GM19328 (cell line): ENCODE measurements around the gene STUM.

ENCODE experiments used
- ATAC-seq: cut with Tn5 transposase; IDR thresholded peaks from one replicate; pipeline ENCODE4 v1.9.1; 2021; ENCODE audit warnings: mild to moderate bottlenecking, moderate library complexity; ENCODE audit not compliant: unreplicated experiment

Gene STUM

GRCh38 chr1:226558036-226558650 lies 9.6 kb downstream of the STUM start:
- no peak for ATAC-seq

GRCh38 chr1:226560243-226560642 lies 11.7 kb downstream of the STUM start:
- no peak for ATAC-seq

DNA sequence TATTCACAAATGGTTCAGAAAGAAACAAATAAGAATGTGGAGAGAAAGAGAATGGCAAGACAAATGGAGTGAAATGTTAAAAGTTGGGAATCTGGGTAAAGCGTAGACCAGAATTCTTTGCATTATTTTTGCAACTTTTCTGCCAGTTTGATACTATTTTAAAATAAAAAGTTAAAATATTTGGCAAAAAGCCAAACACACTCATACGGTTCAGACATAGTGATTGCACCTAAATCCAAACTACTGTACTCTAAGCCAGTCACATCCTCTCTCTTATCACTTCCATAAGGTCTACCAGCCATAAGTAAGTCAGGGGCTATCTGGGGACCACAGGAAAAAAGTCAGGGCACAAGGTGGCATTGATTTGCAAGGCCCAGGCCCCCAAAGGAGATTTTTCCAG lies 14.4 kb downstream of the STUM start:
- ATAC-seq: no peak

DNA sequence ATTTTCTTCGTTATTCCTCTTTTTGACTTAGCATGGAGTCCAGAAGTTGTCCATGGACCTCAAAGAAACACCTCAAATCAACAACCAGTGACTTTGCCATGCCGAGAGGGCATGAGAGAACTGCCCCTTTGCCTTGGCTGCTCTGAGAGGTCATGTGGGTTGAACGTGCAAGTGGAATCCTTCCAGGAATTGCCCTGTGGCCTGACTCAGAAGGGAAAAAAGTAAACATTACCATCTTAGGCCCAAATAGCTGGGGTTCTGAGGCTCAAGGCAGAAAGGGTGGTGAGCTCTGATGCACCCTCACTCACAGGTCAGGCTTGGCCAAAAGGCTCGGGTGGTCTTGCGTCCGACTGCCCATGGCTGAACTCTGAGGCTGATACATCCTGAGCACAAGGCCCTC lies 15.1 kb downstream of the STUM start:
- no peak for ATAC-seq

DNA sequence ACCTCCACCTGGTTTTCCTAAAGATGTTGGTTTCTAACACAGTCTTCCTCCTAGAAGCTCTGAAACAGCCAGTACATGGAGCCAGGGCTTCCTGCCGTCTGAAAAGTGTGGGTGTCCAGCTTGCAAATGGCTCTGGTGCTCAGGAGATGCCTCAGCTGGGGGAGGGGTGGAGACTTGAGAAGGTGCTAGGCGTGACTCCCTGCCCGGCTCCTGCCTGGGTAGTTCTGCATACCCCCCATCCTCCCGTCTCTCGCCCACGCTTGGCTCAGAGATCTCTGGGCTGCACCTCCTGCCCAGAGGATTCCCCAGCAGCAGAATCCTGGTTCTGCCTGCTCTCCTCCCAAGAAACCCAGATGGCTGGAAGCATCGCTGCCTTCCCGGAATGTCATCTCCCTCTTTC lies 16.9 kb downstream of the STUM start:
- ATAC-seq: no peak

DNA sequence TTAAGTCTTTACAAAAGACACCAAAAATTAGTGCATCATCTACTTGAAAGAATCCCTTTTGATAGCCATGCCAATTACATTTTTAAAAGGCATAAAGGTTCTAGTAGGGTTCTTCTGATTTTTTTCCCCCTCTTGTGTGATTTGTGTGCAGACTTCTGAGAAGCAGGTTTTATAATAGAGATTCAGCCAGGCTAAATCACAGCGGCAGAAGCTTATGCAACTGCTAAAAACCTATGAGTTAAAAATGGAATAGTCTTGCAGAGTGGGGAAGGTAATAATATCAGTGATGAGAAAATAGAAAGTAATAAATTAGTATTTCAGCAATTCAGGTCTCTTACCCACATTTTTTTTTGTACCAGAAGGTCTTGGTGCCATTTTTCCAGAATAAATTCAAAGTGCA lies 17.7 kb downstream of the STUM start:
- ATAC-seq: no peak

DNA sequence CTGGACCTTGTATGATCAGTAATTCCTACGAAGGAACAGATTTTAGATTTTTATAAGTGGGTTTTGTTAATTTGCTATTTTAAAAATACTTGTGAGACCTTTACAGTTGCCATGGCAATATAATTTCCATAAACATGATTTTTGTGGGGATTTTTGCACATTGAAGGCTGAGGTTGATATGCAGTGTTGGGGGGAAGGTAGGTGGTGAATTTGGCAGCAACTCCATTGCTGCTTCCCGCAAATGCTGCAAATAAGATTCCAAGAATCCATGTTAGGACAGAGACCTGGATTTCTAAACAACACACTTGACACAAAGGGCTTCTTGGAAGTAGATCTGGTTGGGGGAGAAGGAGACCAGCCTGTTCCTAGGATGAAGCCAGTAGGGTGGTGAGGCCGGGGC lies 18.2 kb downstream of the STUM start:
- no peak for ATAC-seq

DNA sequence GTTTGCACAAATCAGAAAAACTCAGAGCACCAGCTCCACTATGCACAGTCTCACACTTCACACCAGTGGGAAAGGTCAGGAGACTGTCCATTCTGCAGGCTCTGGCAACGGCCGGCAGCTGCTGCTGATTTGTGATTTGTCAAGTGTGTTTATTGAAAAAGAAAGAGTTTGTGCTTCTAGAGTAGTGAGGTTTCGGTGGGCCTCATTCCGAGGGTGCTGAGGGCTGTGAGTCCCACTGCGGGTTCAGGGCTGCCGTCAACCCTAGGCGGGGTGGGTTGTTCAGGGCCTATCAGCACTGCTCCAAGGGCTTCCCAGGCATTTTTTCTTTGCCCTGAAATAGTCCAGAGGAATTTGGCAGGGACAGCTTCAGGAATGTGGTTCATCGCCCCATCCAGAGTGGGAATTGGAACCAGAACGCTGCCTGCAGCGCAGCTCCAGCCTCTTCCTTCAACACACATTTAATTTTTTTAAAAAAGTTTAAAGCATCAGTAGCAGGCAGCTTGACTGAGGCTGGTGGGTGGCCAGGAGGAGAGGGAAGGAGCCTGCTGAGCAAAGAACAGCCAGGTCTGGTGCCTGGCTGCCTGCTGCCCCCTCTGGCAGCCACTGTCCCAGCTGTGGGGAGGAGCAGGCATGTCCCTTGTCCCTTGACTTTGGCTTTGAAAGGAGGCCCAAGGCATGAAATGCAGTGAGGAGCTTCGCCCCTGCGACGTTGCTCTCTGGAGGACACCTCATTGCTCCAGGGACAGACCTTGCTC lies 19.7 kb downstream of the STUM start:
- ATAC-seq: no peak

- no peak for ATAC-seq
Measured at GRCh38 chr1:226568975-226569741, 20.6 kb downstream of the STUM start.

GRCh38 chr1:226569879-226570547 lies 21.4 kb downstream of the STUM start:
- ATAC-seq: no peak

GRCh38 chr1:226571893-226572292 lies 23.3 kb downstream of the STUM start:
- ATAC-seq: no peak

GRCh38 chr1:226572325-226572726 lies 23.8 kb downstream of the STUM start:
- ATAC-seq: no peak

GRCh38 chr1:226574044-226574443 lies 25.5 kb downstream of the STUM start:
- no peak for ATAC-seq

GRCh38 chr1:226574591-226575435 lies 26.2 kb downstream of the STUM start:
- no peak for ATAC-seq

DNA sequence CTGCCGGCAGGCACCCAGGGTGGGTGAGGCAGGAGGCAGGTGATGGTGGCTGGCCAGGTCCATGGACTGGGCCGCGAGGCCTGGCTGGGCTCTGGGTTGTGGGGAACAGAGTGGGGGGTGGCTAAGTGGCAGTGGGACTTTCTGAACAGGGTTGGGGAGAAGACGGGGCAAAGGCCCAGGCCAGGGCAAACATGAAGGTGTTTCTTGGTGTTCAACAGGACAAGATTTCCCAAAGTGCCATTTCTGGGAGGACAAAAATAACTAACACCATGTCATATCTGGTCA lies 26.8 kb downstream of the STUM start:
- ATAC-seq: no peak

GRCh38 chr1:226575739-226576378 lies 27.3 kb downstream of the STUM start:
- ATAC-seq: no peak

- no peak for ATAC-seq
Measured at GRCh38 chr1:226576601-226577000, 28.0 kb downstream of the STUM start.

DNA sequence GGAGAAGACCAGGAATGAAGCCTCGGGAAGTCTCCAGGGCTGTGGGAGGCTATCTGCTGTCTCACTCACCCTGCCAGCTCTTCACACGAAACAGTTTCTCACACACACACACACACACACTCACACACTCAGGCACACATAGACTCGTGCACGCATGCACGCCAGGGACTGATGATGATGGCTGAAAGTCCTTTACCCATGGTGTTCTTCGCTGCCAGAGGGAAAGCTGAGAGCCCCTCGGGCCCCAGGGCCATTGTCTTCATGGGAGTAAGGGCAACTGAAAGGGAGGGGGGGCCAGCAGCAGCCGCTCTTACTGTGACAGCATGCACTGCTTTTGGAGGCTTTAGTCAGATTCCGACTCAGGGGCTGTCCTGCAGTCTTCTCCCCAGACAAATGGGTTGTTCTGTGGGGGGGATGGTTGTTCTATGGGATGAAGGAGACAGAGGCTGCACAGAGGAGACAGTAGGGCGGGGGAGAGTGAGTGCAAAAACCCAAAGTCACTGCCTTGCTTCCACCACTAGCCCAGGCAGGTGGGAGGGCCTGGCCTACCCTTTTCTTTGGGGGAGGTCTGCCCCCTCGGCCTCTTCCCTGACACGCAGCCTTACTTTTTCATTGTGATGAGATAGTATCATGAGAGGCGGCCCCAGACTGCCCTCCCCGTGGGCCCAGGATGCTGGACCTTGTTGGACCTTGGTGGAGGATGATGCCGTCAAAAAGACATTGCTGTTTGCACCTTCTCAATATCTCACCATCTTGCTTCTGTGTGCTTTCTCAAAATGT lies 29.0 kb downstream of the STUM start:
- ATAC-seq: no peak

GRCh38 chr1:226578946-226579578 lies 30.5 kb downstream of the STUM start:
- no peak for ATAC-seq
